Body of pancreas (tissue), 4 donors: Measurements from ENCODE around the gene POP4.

Experiments
- POLR2A ChIP-seq, 3 donors: fragments of 450-650 bp; IDR thresholded peaks; one replicate each; pipeline ENCODE4 v1.6.1; 2016; ENCODE audit warnings: antibody characterized with exemption in 3 of 3, mild to moderate bottlenecking in 2 of 3
- TF ChIP-seq, protein P1 (sequence below), 7 experiments: fragments of 450-650 bp in 4 of 7; fragments of 200-600 bp in 3 of 7; sonication (generic) in 3 of 7; IDR thresholded peaks; one replicate each; pipeline ENCODE4 v1.5.1; 2016 to 2019; ENCODE audit warnings: antibody characterized with exemption in 7 of 7

- TF ChIP-seq, protein P1, sequence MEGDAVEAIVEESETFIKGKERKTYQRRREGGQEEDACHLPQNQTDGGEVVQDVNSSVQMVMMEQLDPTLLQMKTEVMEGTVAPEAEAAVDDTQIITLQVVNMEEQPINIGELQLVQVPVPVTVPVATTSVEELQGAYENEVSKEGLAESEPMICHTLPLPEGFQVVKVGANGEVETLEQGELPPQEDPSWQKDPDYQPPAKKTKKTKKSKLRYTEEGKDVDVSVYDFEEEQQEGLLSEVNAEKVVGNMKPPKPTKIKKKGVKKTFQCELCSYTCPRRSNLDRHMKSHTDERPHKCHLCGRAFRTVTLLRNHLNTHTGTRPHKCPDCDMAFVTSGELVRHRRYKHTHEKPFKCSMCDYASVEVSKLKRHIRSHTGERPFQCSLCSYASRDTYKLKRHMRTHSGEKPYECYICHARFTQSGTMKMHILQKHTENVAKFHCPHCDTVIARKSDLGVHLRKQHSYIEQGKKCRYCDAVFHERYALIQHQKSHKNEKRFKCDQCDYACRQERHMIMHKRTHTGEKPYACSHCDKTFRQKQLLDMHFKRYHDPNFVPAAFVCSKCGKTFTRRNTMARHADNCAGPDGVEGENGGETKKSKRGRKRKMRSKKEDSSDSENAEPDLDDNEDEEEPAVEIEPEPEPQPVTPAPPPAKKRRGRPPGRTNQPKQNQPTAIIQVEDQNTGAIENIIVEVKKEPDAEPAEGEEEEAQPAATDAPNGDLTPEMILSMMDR (IDR thresholded peaks at IDR 0.05) = no peak
- TF ChIP-seq POLR2A (IDR thresholded peaks at IDR 0.05) = no peak
Measured at GRCh38 chr19:29560313-29561075, 45.6 kb upstream of the POP4 start.
